ENCODE data around the gene ZDHHC14.
A peak's percentile ranks its signal among the peaks of the same experiment; 100 is the strongest.

ZDHHC14 gene

GRCh38 chr6:157635388-157636244 is 254.6 kb downstream of the ZDHHC14 start:
- no peaks in the 10 kb centered on the region for H3K9me3 Mint-ChIP-seq
- no peak overlapping the region for H3K4me3 Mint-ChIP-seq
- H3K4me1 Mint-ChIP-seq, result no peaks in the 10 kb centered on the region
- no peak for DNase-seq (ENCODE audit: low spot score in 2 of 2)
- no peak overlapping the region for H3K27ac Mint-ChIP-seq
- H3K36me3 Mint-ChIP-seq, result peaks cover 5% of the 10 kb centered on the region
- ATAC-seq, result no peak

GRCh38 chr6:157637516-157637915 is 256.5 kb downstream of the ZDHHC14 start:
- H3K27ac Mint-ChIP-seq, result no peak overlapping the region
- no peak overlapping the region for H3K4me3 Mint-ChIP-seq
- no peaks in the 10 kb centered on the region for H3K4me1 Mint-ChIP-seq

GRCh38 chr6:157637941-157638662 is 257.1 kb downstream of the ZDHHC14 start:
- Mint-ChIP-seq H3K9me3 (no peaks in the 10 kb centered on the region), H3K27ac (no peak overlapping the region), H3K36me3 (peaks cover under 1% of the 10 kb centered on the region), H3K4me1 (no peaks in the 10 kb centered on the region), H3K4me3 (no peak overlapping the region)
- DNase-seq (ENCODE audit: low spot score in 2 of 2), result no peak
- no peak for ATAC-seq

More at GRCh38 chr6:157637516-157637915, 256.5 kb downstream of the ZDHHC14 start:
- peaks cover 5% of the 10 kb centered on the region for H3K36me3 Mint-ChIP-seq
- DNase-seq (ENCODE audit: low spot score in 2 of 2), result no peak
- no peak for ATAC-seq
- no peaks in the 10 kb centered on the region for H3K9me3 Mint-ChIP-seq

- no peak overlapping the region for H3K4me3 Mint-ChIP-seq
- H3K27ac Mint-ChIP-seq, result no peak overlapping the region
Observed at GRCh38 chr6:157638779-157639178, 257.8 kb downstream of the ZDHHC14 start.

GRCh38 chr6:157640746-157641451 is 259.9 kb downstream of the ZDHHC14 start:
- Mint-ChIP-seq H3K4me3 (no peak overlapping the region), H3K36me3 (no peaks in the 10 kb centered on the region), H3K9me3 (no peaks in the 10 kb centered on the region), H3K27ac (no peak overlapping the region), H3K4me1 (no peaks in the 10 kb centered on the region)
- ATAC-seq (no peak), DNase-seq (ENCODE audit: low spot score in 2 of 2) (no peak)

More at GRCh38 chr6:157638779-157639178, 257.8 kb downstream of the ZDHHC14 start:
- H3K4me1 Mint-ChIP-seq, result no peaks in the 10 kb centered on the region
- ATAC-seq (no peak), DNase-seq (ENCODE audit: low spot score in 2 of 2) (no peak)
- H3K9me3 Mint-ChIP-seq, result no peaks in the 10 kb centered on the region
- no peaks in the 10 kb centered on the region for H3K36me3 Mint-ChIP-seq

- no peaks in the 10 kb centered on the region for H3K36me3 Mint-ChIP-seq
- no peak overlapping the region for H3K27ac Mint-ChIP-seq
- H3K4me1 Mint-ChIP-seq, result no peaks in the 10 kb centered on the region
- DNase-seq (ENCODE audit: low spot score in 2 of 2) (no peak), ATAC-seq (no peak)
- H3K4me3 Mint-ChIP-seq, result no peak overlapping the region
- H3K9me3 Mint-ChIP-seq, result no peaks in the 10 kb centered on the region
Observed at GRCh38 chr6:157641837-157642236, 260.8 kb downstream of the ZDHHC14 start.

GRCh38 chr6:157642736-157643135 is 261.7 kb downstream of the ZDHHC14 start:
- Mint-ChIP-seq H3K9me3 (no peaks in the 10 kb centered on the region), H3K4me1 (no peaks in the 10 kb centered on the region), H3K36me3 (no peaks in the 10 kb centered on the region), H3K27ac (no peak overlapping the region), H3K4me3 (no peak overlapping the region)
- no peak for DNase-seq (ENCODE audit: low spot score in 2 of 2)
- ATAC-seq, result no peak

GRCh38 chr6:157644043-157644810 is 263.2 kb downstream of the ZDHHC14 start:
- no peaks in the 10 kb centered on the region for H3K36me3 Mint-ChIP-seq
- H3K4me3 Mint-ChIP-seq, result no peak overlapping the region
- DNase-seq (ENCODE audit: low spot score in 2 of 2) (no peak), ATAC-seq (peak; percentile 53)
- no peak overlapping the region for H3K27ac Mint-ChIP-seq
- H3K4me1 Mint-ChIP-seq, result no peaks in the 10 kb centered on the region
- H3K9me3 Mint-ChIP-seq, result no peaks in the 10 kb centered on the region

GRCh38 chr6:157645201-157645795 is 264.3 kb downstream of the ZDHHC14 start:
- Mint-ChIP-seq H3K9me3 (no peaks in the 10 kb centered on the region), H3K27ac (peak overlapping the region; percentile 44), H3K4me3 (no peak overlapping the region), H3K4me1 (no peaks in the 10 kb centered on the region), H3K36me3 (no peaks in the 10 kb centered on the region)
- no peak for DNase-seq (ENCODE audit: low spot score in 2 of 2)
- ATAC-seq, result no peak

GRCh38 chr6:157646012-157646411 is 265.0 kb downstream of the ZDHHC14 start:
- H3K4me1 Mint-ChIP-seq, result no peaks in the 10 kb centered on the region
- H3K36me3 Mint-ChIP-seq, result no peaks in the 10 kb centered on the region
- H3K4me3 Mint-ChIP-seq, result no peak overlapping the region
- DNase-seq (ENCODE audit: low spot score in 2 of 2), result no peak
- peak overlapping the region; percentile 44 for H3K27ac Mint-ChIP-seq
- no peaks in the 10 kb centered on the region for H3K9me3 Mint-ChIP-seq
- no peak for ATAC-seq

GRCh38 chr6:157647261-157647915 is 266.4 kb downstream of the ZDHHC14 start:
- H3K27ac Mint-ChIP-seq, result no peak overlapping the region
- H3K4me3 Mint-ChIP-seq, result no peak overlapping the region
- ATAC-seq (peak; percentile 41), DNase-seq (ENCODE audit: low spot score in 2 of 2) (no peak)
- no peaks in the 10 kb centered on the region for H3K4me1 Mint-ChIP-seq
- H3K9me3 Mint-ChIP-seq, result no peaks in the 10 kb centered on the region
- no peaks in the 10 kb centered on the region for H3K36me3 Mint-ChIP-seq

GRCh38 chr6:157648561-157648960 is 267.6 kb downstream of the ZDHHC14 start:
- ATAC-seq (no peak), DNase-seq (ENCODE audit: low spot score in 2 of 2) (no peak)
- no peaks in the 10 kb centered on the region for H3K4me1 Mint-ChIP-seq
- no peak overlapping the region for H3K27ac Mint-ChIP-seq
- no peak overlapping the region for H3K4me3 Mint-ChIP-seq
- no peaks in the 10 kb centered on the region for H3K9me3 Mint-ChIP-seq
- no peaks in the 10 kb centered on the region for H3K36me3 Mint-ChIP-seq

GRCh38 chr6:157649311-157650260 is 268.6 kb downstream of the ZDHHC14 start:
- Mint-ChIP-seq H3K4me3 (no peak overlapping the region), H3K9me3 (no peaks in the 10 kb centered on the region)
- ATAC-seq, result no peak

More at GRCh38 chr6:157649311-157650260, 268.6 kb downstream of the ZDHHC14 start:
- Mint-ChIP-seq H3K36me3 (no peaks in the 10 kb centered on the region), H3K4me1 (no peaks in the 10 kb centered on the region), H3K27ac (no peak overlapping the region)
- DNase-seq (ENCODE audit: low spot score in 2 of 2), result no peak
